ENCODE measurements around the gene NECTIN1.

DNA sequence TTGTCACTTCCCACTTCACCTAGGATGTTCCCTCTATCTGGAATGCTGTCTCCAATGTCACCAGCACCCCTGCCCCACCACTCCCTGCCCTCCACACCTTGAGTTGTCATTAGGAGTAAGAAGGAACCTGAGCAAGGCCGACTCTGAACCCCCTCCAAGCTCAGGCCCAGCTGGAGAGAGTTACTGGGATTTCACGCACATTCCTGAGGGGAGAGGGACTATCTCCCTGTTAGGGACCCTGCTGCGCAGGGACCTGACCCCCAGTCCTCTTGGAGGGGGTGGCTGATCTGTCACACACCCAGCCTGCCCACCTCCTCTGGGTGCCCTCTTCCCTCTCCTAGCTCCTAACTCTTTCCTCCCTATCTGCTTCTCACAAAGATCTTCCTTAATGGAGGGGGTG, 81.7 kb downstream of the NECTIN1 start:
- no peak for TF ChIP-seq CTCF (IDR thresholded peaks at IDR 0.05)
- no peak for TF ChIP-seq POLR2A (IDR thresholded peaks at IDR 0.05)
- no peak for TF ChIP-seq POLR2AphosphoS5 (IDR thresholded peaks at IDR 0.05)
- no peak for TF ChIP-seq EP300 (IDR thresholded peaks at IDR 0.05)
